GM23338 (cell line): ENCODE data around the gene SLC2A1. TPM values are rescaled to one million over a fixed set of nuclear protein-coding genes. Genes with fewer than 3 reads are reported as not detected.
A peak's percentile ranks its signal among the peaks of the same experiment; 100 is the strongest.

Experiments used
- ATAC-seq: fragments of 200-7000 bp; cut with Tn5 transposase; 3 replicates; pipeline ENCODE4 v1.9.1; 2020
- DNase-seq: peaks from one replicate; pipeline ENCODE4 v3.0.0-alpha.2; 2015; ENCODE audit warnings: low spot score
- H2AFZ ChIP-seq: fragments of 200-600 bp; sonication (generic); 2 replicates; pipeline ENCODE4 v1.8.0; 2016; ENCODE audit warnings: antibody characterized with exemption, mild to moderate bottlenecking, moderate library complexity
- H3F3A ChIP-seq: fragments of 200-600 bp; sonication (generic); replicated peaks from 2 replicates; pipeline ENCODE4 v1.8.0; 2017; ENCODE audit warnings: antibody characterized with exemption, mixed run types, low read depth
- H3K27ac ChIP-seq: fragments of 200-600 bp; sonication (generic); 2 replicates; pipeline ENCODE4 v1.6.1; 2016; ENCODE audit warnings: low read depth
- H3K27me3 ChIP-seq: fragments of 200-600 bp; sonication (generic); 2 replicates; pipeline ENCODE4 v1.8.0; 2016; ENCODE audit warnings: mild to moderate bottlenecking, mixed run types, moderate library complexity; ENCODE audit not compliant: insufficient read depth
- H3K36me3 ChIP-seq: fragments of 200-600 bp; sonication (generic); 2 replicates; pipeline ENCODE4 v1.8.0; 2016; ENCODE audit warnings: mild to moderate bottlenecking; ENCODE audit not compliant: insufficient read depth
- H3K4me1 ChIP-seq: fragments of 200-600 bp; sonication (generic); 2 replicates; pipeline ENCODE4 v1.8.0; 2016; ENCODE audit warnings: mild to moderate bottlenecking, moderate library complexity; ENCODE audit not compliant: insufficient read depth
- H3K4me2 ChIP-seq: fragments of 200-600 bp; sonication (generic); 2 replicates; pipeline ENCODE4 v1.7.1; 2017; ENCODE audit warnings: mixed run types
- H3K4me3 ChIP-seq: fragments of 200-600 bp; sonication (generic); 2 replicates; pipeline ENCODE4 v1.6.1; 2016; ENCODE audit warnings: mixed run types
- H3K79me2 ChIP-seq: fragments of 200-600 bp; sonication (generic); replicated peaks from 2 replicates; pipeline ENCODE4 v1.8.0; 2017; ENCODE audit warnings: mild to moderate bottlenecking; ENCODE audit not compliant: insufficient read depth
- H3K9me2 ChIP-seq: fragments of 200-600 bp; sonication (generic); 2 replicates; pipeline ENCODE4 v1.8.0; 2017; ENCODE audit not compliant: insufficient read depth
- H4K20me1 ChIP-seq: fragments of 200-600 bp; sonication (generic); replicated peaks from 2 replicates; pipeline ENCODE4 v1.8.0; 2017; ENCODE audit warnings: mild to moderate bottlenecking; ENCODE audit not compliant: insufficient read depth
- H3K27ac Mint-ChIP-seq: 2 replicates; pipeline ENCODE4 v1.8.0; 2020; ENCODE audit warnings: inconsistent platforms, mild to moderate bottlenecking, moderate library complexity, mixed read lengths
- H3K27me3 Mint-ChIP-seq: 3 replicates; pipeline ENCODE4 v1.8.0; 2022; ENCODE audit warnings: low read depth, mild to moderate bottlenecking, moderate library complexity, mixed read lengths, inconsistent platforms; ENCODE audit not compliant: insufficient read depth, poor library complexity
- H3K36me3 Mint-ChIP-seq: 3 replicates; pipeline ENCODE4 v1.8.0; 2021; ENCODE audit warnings: low read depth, mild to moderate bottlenecking, inconsistent platforms, moderate library complexity, mixed read lengths
- H3K4me1 Mint-ChIP-seq: 3 replicates; pipeline ENCODE4 v1.8.0; 2020; ENCODE audit warnings: mild to moderate bottlenecking, inconsistent platforms, mixed read lengths
- H3K4me3 Mint-ChIP-seq: 3 replicates; pipeline ENCODE4 v1.8.0; 2021; ENCODE audit warnings: moderate library complexity, mild to moderate bottlenecking, inconsistent platforms, mixed read lengths
- H3K9me3 Mint-ChIP-seq: 3 replicates; pipeline ENCODE4 v1.8.0; 2020; ENCODE audit warnings: moderate library complexity, mild to moderate bottlenecking, inconsistent platforms, mixed read lengths
- CREB1 ChIP-seq: fragments of 250-450 bp; sonication (Bioruptor Pico); IDR thresholded peaks from 2 replicates; pipeline ENCODE4 v1.5.0; 2020; ENCODE audit warnings: low read depth, mild to moderate bottlenecking, moderate library complexity
- CTCF ChIP-seq, 2 experiments: fragments of 200-600 bp in 1 of 2; sonication (generic) in 1 of 2; conservative IDR thresholded peaks; 2 replicates each; pipeline versions ENCODE4 v1.5.1 to v1.6.1; 2016 to 2017; ENCODE audit warnings: antibody characterized with exemption in 2 of 2, low read depth in 2 of 2, mild to moderate bottlenecking in 2 of 2, moderate library complexity in 1 of 2
- ETS1 ChIP-seq: IDR thresholded peaks from 2 replicates; pipeline ENCODE4 v1.6.1; 2016; ENCODE audit warnings: antibody characterized with exemption
- EZH2 ChIP-seq: fragments of 200-600 bp; sonication (generic); IDR thresholded peaks from one replicate; pipeline ENCODE4 v1.8.0; 2017; ENCODE audit warnings: antibody characterized with exemption, mild to moderate bottlenecking, low read depth; ENCODE audit not compliant: unreplicated experiment
- EZH2phosphoT487 ChIP-seq: fragments of 200-600 bp; sonication (generic); IDR thresholded peaks from one replicate; pipeline ENCODE4 v1.8.1; 2018; ENCODE audit warnings: antibody characterized with exemption; ENCODE audit not compliant: unreplicated experiment
- JUNB ChIP-seq: IDR thresholded peaks from one replicate; pipeline ENCODE4 v1.6.1; 2016; ENCODE audit warnings: antibody characterized with exemption; ENCODE audit not compliant: unreplicated experiment
- NANOG ChIP-seq: IDR thresholded peaks from 2 replicates; pipeline ENCODE4 v1.6.1; 2016; ENCODE audit warnings: antibody characterized with exemption, borderline replicate concordance
- POLR2AphosphoS5 ChIP-seq: IDR thresholded peaks from 2 replicates; pipeline ENCODE4 v1.6.1; 2016; ENCODE audit warnings: antibody characterized with exemption, low read depth
- STAT1 ChIP-seq: IDR thresholded peaks from one replicate; pipeline ENCODE4 v1.6.1; 2016; ENCODE audit warnings: antibody characterized with exemption; ENCODE audit not compliant: unreplicated experiment
- ZNF114 ChIP-seq: fragments of 250-450 bp; sonication (Bioruptor Pico); IDR thresholded peaks from 2 replicates; pipeline ENCODE4 v1.5.0; 2020; ENCODE audit warnings: mild to moderate bottlenecking, moderate library complexity
- ZNF331 ChIP-seq: fragments of 250-450 bp; sonication (Bioruptor Pico); IDR thresholded peaks from 2 replicates; pipeline ENCODE4 v1.5.0; 2020; ENCODE audit warnings: low read depth, mild to moderate bottlenecking, moderate library complexity
- ZNF462 ChIP-seq: fragments of 250-450 bp; sonication (Bioruptor Pico); IDR thresholded peaks from 2 replicates; pipeline ENCODE4 v1.5.0; 2020; ENCODE audit warnings: mild to moderate bottlenecking, moderate library complexity
- polyA plus RNA-seq: library from polyadenylated mRNA; unstranded; fragments of >200 nt; fragmentation: Nextera tagmentation; extraction: Ambion mirVana; gene quantifications from 2 replicates; pipeline ENCODE4 v1.2.1, GENCODE V29; 2016
- total RNA-seq: library from RNA; depleted of rRNA; stranded (reverse); fragments of >200 nt; shearing (Covaris generic); gene quantifications from 2 replicates; pipeline ENCODE4 v1.2.3, GENCODE V29; 2014
- TF ChIP-seq, protein P1 (sequence below): IDR thresholded peaks from one replicate; pipeline ENCODE4 v1.6.1; 2018; ENCODE audit warnings: antibody characterized with exemption; ENCODE audit not compliant: unreplicated experiment

The SLC2A1 gene
- total and polyA plus RNA-seq, 2 experiments from 2014 or later = 66.1 to 305 TPM

GRCh38 chr1:42943166-42943565 is 15.5 kb downstream of the SLC2A1 start:
- DNase-seq (no peak), ATAC-seq (no peak)
- no peaks in the 10 kb centered on the region for H3K9me2 ChIP-seq
- TF ChIP-seq, protein P1, sequence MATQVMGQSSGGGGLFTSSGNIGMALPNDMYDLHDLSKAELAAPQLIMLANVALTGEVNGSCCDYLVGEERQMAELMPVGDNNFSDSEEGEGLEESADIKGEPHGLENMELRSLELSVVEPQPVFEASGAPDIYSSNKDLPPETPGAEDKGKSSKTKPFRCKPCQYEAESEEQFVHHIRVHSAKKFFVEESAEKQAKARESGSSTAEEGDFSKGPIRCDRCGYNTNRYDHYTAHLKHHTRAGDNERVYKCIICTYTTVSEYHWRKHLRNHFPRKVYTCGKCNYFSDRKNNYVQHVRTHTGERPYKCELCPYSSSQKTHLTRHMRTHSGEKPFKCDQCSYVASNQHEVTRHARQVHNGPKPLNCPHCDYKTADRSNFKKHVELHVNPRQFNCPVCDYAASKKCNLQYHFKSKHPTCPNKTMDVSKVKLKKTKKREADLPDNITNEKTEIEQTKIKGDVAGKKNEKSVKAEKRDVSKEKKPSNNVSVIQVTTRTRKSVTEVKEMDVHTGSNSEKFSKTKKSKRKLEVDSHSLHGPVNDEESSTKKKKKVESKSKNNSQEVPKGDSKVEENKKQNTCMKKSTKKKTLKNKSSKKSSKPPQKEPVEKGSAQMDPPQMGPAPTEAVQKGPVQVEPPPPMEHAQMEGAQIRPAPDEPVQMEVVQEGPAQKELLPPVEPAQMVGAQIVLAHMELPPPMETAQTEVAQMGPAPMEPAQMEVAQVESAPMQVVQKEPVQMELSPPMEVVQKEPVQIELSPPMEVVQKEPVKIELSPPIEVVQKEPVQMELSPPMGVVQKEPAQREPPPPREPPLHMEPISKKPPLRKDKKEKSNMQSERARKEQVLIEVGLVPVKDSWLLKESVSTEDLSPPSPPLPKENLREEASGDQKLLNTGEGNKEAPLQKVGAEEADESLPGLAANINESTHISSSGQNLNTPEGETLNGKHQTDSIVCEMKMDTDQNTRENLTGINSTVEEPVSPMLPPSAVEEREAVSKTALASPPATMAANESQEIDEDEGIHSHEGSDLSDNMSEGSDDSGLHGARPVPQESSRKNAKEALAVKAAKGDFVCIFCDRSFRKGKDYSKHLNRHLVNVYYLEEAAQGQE = no peak
- TF ChIP-seq ZNF114 (CRISPR knock-in tag) (no peak), EZH2 (no peak), NANOG (no peak), STAT1 (no peak), EZH2phosphoT487 (no peak), POLR2AphosphoS5 (no peak), JUNB (no peak), ETS1 (no peak), ZNF462 (CRISPR knock-in tag) (no peak), CTCF (conservative IDR thresholded peaks at IDR 0.05; ENCODE audit: low read depth in 2 of 2) (no peak), CREB1 (no peak), ZNF331 (CRISPR knock-in tag) (no peak)
- Mint-ChIP-seq H3K4me1 (peaks cover 79% of the 10 kb centered on the region), H3K27me3 (peaks cover 24% of the 10 kb centered on the region), H3K27ac (no peak overlapping the region), H3K4me3 (no peak overlapping the region), H3K36me3 (peaks cover 82% of the 10 kb centered on the region), H3K9me3 (no peaks in the 10 kb centered on the region; the same call in 2 of the 3 replicates)
- H4K20me1 ChIP-seq = peaks cover 82% of the 10 kb centered on the region
- H3K27me3 ChIP-seq = no peaks in the 10 kb centered on the region
- 0 out of 2 replicates have a peak overlapping the region, but pooled peaks have one; percentile 63 for H3K27ac ChIP-seq
- 0 out of 2 replicates have a peak, but pooled peaks cover 11% of the 10 kb centered on the region for H3F3A ChIP-seq
- no peak overlapping the region for H3K4me3 ChIP-seq
- H3K36me3 ChIP-seq = peaks cover 49% of the 10 kb centered on the region
- peaks cover 24% of the 10 kb centered on the region for H3K4me1 ChIP-seq
- H3K4me2 ChIP-seq = no peak overlapping the region
- no peak overlapping the region for H2AFZ ChIP-seq
- peaks cover 100% of the 10 kb centered on the region for H3K79me2 ChIP-seq
